GM13977 (cell line): ENCODE measurements around the gene BDH1.

Source experiments
- DNase-seq: peaks from one replicate; pipeline ENCODE4 v3.0.0; 2012; ENCODE audit warnings: low spot score
- CTCF ChIP-seq: IDR thresholded peaks from 2 replicates; pipeline ENCODE4 v1.5.1; 2012; ENCODE audit warnings: mild to moderate bottlenecking, control low read depth; ENCODE audit not compliant: insufficient read depth; ENCODE audit errors: extremely low read depth, missing control alignments
- in situ Hi-C: fragments of 300-500 bp; cut with MboI; formaldehyde crosslinking; loops from one replicate; pipeline ENCODE4 v1.12.0; 2022; ENCODE audit warnings: low sequenced_read_pairs, low pct_unique_long_range_greater_than_20kb, mixed read lengths, inconsistent platforms; ENCODE audit not compliant: unreplicated experiment

BDH1 gene

GRCh38 chr3:197486861-197487260, 68.9 kb downstream of the BDH1 start:
- TF ChIP-seq CTCF, result no peak
- in situ Hi-C loops, result no loop called here
- no peak for DNase-seq

GRCh38 chr3:197485143-197485542, 70.6 kb downstream of the BDH1 start:
- no peak for DNase-seq
- in situ Hi-C loops, result no loop called here
- no peak for TF ChIP-seq CTCF

- no peak for DNase-seq
- no peak for TF ChIP-seq CTCF
- in situ Hi-C loops, result no loop called here
Observed at GRCh38 chr3:197484204-197484901, 71.4 kb downstream of the BDH1 start.

GRCh38 chr3:197482001-197482400, 73.8 kb downstream of the BDH1 start:
- in situ Hi-C loops, result no loop called here
- TF ChIP-seq CTCF, result no peak
- no peak for DNase-seq

- in situ Hi-C loops, result no loop called here
- no peak for DNase-seq
Observed at GRCh38 chr3:197480320-197480719, 75.4 kb downstream of the BDH1 start.

More at GRCh38 chr3:197480320-197480719, 75.4 kb downstream of the BDH1 start:
- TF ChIP-seq CTCF, result no peak
